H1 (cell line): Measurements from ENCODE around the gene CAPZB. TPM values are rescaled to one million over a fixed set of nuclear protein-coding genes. Genes with fewer than 3 reads are reported as not detected.
A peak's percentile ranks its signal among the peaks of the same experiment; 100 is the strongest.

Source experiments
- BCL11A ChIP-seq, 2 experiments: IDR thresholded peaks; one replicate each; pipeline ENCODE4 v1.6.1; 2011; ENCODE audit warnings: low read depth in 2 of 2, low read length in 2 of 2, mild to moderate bottlenecking in 2 of 2
- CEBPB ChIP-seq: IDR thresholded peaks from 2 replicates; pipeline ENCODE4 v1.6.1; 2012; ENCODE audit warnings: low read depth, low read length
- MAFK ChIP-seq: IDR thresholded peaks from 2 replicates; pipeline ENCODE4 v1.6.1; 2012; ENCODE audit warnings: low read depth, mild to moderate bottlenecking, improper control_type of control experiment, low read length
- NANOG ChIP-seq: IDR thresholded peaks from 2 replicates; pipeline ENCODE4 v1.6.1; 2011; ENCODE audit warnings: low read length, low read depth, mild to moderate bottlenecking, inconsistent platforms; ENCODE audit not compliant: insufficient read depth, poor library complexity, severe bottlenecking
- SIN3A ChIP-seq, 2 experiments: IDR thresholded peaks in 1 of 2; conservative IDR thresholded peaks in 1 of 2; 2 replicates each; pipeline ENCODE4 v1.6.1; 2011 to 2012; ENCODE audit warnings: low read length in 2 of 2, improper control_type of control experiment in 1 of 2, low read depth in 1 of 2, mild to moderate bottlenecking in 1 of 2
- SP2 ChIP-seq: IDR thresholded peaks from 2 replicates; pipeline ENCODE4 v1.6.1; 2012; ENCODE audit warnings: mild to moderate bottlenecking, low read length, inconsistent platforms
- TBP ChIP-seq: IDR thresholded peaks from 2 replicates; pipeline ENCODE4 v1.6.1; 2011; ENCODE audit warnings: low read depth, low read length, improper control_type of control experiment
- YY1 ChIP-seq: IDR thresholded peaks from 2 replicates; pipeline ENCODE4 v1.6.1; 2011; ENCODE audit warnings: low read depth, mild to moderate bottlenecking, low read length
- polyA plus RNA-seq, 7 experiments: library from polyadenylated mRNA; depleted of rRNA in 3 of 7; stranded (reverse) in 5 of 7; unstranded in 2 of 7; fragments of >200 nt in 5 of 7; fragments of 200-250 nt in 2 of 7; gene quantifications; 1 replicate in 5 of 7; 2 replicates in 1 of 7; 4 replicates in 1 of 7; pipeline versions ENCODE4 v1.2.1 to v1.2.3, GENCODE V29; 2011 to 2013; ENCODE audit warnings: missing spikeins in 2 of 7, mixed read lengths in 2 of 7
- total RNA-seq: library from RNA; stranded (reverse); fragmentation: NEBNext Ultra II Directional; extraction: Animal tissue kit (Norgen Biotek cat#: 25700); gene quantifications from 2 replicates; pipeline ENCODE4 v1.2.1, GENCODE V29; 2021
- TF ChIP-seq, protein P1 (sequence below): IDR thresholded peaks from 2 replicates; pipeline ENCODE4 v1.6.1; 2012; ENCODE audit warnings: inconsistent platforms
- TF ChIP-seq, protein P2 (sequence below): IDR thresholded peaks from 2 replicates; pipeline ENCODE4 v1.6.1; 2012; ENCODE audit warnings: inconsistent platforms

CAPZB gene
- total and polyA plus RNA-seq, 2 of the 8 experiments (the other 6 are each of a cell fraction or from before 2014, with no cell fraction given): 162 to 371 TPM

GRCh38 chr1:19481826-19482398 lies 3.4 kb downstream of the CAPZB start (continued):
- TF ChIP-seq, protein P1, sequence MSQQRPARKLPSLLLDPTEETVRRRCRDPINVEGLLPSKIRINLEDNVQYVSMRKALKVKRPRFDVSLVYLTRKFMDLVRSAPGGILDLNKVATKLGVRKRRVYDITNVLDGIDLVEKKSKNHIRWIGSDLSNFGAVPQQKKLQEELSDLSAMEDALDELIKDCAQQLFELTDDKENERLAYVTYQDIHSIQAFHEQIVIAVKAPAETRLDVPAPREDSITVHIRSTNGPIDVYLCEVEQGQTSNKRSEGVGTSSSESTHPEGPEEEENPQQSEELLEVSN: no peak
- TF ChIP-seq CEBPB (no peak), SIN3A (conservative IDR thresholded peaks at IDR 0.05 in 1 of 2, IDR thresholded peaks at IDR 0.05 in 1 of 2; ENCODE audit: low read depth in 1 of 2, low read length in 2 of 2) (peak in 1 of 2 experiments; percentile 29; a peak in 1 of 4 replicates), YY1 (no peak), MAFK (peak; percentile 36; the same call in 1 of the 2 replicates), NANOG (peak; percentile 40), SP2 (no peak), BCL11A (IDR thresholded peaks at IDR 0.05; ENCODE audit: low read depth in 2 of 2, low read length in 2 of 2) (no peak), TBP (no peak)
- TF ChIP-seq, protein P2, sequence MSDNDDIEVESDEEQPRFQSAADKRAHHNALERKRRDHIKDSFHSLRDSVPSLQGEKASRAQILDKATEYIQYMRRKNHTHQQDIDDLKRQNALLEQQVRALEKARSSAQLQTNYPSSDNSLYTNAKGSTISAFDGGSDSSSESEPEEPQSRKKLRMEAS: 0 out of 2 replicates have a peak, but pooled peaks have one; percentile 42
